GM18517 (cell line): ENCODE results near the gene CT47C1.
A peak's percentile ranks its signal among the peaks of the same experiment; 100 is the strongest.
"Not testable (repeated sequence)": the region's sequence is repeated elsewhere in the genome, so short reads cannot be mapped to it uniquely, and the experiment has no call there.

Source experiments
- ATAC-seq: cut with Tn5 transposase; IDR thresholded peaks from one replicate; pipeline ENCODE4 v1.9.1; 2021; ENCODE audit warnings: mild to moderate bottlenecking, moderate library complexity; ENCODE audit not compliant: unreplicated experiment

CT47C1 gene

DNA sequence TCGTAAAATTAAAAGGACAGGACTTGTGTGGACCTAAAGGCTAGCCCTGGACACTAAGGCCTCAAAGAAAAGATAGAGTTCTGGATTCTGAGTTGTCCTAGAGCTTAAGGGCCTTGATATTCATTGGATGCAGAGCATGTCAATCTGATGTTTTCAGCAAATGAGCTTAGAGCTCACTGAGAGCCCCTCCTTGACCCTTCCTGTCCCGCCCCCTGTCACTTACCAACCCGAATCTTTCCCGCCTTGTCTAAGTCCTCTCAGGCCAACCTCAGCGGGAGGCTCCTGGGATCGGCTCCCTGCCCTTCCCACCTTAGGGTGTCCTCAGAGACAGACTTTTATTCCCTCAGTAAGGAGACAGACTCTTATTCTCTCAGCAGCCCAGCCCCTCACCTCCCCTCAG, at the start of gene CT47C1:
Gene CT47C1, plus strand, starts transcription at position 250 of the 400 bp plus-strand sequence. CDS start 233 bp downstream, outside the sequence.
- no peak for ATAC-seq

- no peak for ATAC-seq
Measured at GRCh38 chrX:119025900-119026299, 46.9 kb upstream of the CT47C1 start.

DNA sequence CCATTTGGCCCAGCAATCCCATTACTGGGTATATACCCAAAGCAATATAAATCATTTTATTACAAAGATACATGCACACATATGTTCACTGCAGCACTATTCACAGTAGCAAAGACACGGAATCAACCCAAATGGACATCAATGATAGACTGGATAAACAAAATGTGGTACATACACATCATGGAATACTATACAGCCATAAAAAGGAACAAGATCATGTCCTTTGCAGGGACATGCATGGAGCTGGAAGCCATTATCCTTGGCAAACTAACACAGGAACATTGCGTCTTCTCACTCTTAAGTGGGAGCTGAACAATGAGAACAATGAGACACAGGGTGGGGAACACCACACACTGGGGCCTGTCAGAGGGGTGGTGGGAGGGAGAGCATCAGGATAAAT, 46.4 kb upstream of the CT47C1 start:
- ATAC-seq, result not testable (repeated sequence)

DNA sequence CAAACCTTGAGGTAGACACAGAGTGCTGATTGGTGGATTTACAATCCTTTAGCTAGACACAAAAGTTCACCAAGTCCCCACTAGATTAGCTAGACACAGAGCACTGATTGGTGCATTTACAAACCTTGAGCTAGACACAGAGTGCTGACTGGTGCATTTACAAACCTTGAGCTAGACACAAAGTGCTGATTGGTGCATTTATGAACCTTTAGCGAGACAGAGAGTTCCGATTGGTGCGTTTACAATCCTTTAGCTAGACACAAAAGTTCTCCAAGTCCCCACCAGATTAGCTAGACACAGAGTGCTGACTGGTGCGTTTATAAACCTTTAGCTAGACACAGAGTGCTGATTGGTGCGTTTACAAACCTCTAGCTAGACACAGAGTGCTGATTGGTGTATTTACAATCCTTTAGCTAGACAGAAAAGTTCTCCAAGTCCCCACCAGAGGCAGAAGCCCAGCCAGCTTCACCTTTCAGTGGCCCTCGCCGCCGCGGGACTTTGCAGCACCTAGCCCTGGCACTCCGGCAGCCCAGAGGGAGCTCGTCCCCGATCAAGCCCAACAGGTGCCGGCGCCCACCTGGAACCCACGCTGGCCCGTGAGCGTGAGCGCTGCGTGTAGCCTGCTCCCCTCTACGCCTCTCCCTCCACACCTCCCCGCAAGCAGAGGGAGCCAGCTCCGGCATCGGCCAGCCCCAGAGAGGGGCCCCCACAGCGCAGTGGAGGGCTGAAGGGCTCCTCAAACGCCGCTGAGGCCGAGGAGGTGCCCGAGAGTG, 44.6 kb upstream of the CT47C1 start:
- not testable (repeated sequence) for ATAC-seq

DNA sequence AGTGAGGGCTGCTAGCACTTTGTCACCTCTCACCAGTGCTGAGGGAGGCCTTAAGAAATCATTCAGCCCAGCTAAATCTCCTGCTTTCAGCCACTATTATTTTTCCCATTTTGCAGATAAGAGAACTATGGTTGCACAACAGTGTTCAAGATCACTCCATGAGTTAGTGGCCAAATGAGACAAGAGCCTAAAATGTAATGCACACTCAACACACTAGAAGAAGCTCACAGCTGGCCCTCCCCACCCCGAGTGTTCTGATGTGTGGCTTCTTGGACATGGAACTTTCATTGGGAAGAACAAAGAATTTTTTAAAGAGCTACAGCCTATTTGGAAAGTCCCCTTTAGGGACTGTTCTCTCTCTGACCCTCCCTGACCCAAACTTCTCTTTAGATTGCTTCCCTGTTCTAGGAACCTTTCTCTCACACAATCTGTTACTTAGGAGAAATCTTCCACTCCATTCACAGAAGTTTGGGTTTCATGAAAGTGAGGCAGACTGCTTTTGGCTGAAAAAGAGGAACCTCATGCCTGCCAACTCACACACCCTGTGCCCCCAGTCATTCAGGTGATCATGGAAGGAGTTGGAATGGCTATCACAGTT, 44.0 kb upstream of the CT47C1 start:
- no peak for ATAC-seq

DNA sequence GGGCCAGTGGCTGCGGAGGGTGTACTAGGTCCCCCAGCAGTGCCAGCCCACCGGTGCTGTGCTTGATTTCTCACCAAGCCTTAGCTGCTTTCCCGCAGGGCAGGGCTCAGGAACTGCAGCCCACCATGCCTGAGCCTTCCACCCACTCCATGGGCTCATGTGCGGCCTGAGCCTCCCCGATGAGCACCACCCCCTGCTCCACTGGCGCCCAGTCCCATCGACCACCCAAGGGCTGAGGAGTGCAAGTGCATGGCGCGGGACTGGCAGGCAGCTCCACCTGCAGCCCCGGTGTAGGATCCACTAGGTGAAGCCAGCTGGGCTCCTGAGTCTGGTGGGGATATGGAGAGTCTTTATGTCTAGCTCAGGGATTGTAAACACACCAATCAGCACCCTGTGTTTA, 43.1 kb upstream of the CT47C1 start:
- ATAC-seq, result not testable (repeated sequence)

- ATAC-seq, result no peak
Measured at GRCh38 chrX:119030990-119031389, 41.8 kb upstream of the CT47C1 start.

DNA sequence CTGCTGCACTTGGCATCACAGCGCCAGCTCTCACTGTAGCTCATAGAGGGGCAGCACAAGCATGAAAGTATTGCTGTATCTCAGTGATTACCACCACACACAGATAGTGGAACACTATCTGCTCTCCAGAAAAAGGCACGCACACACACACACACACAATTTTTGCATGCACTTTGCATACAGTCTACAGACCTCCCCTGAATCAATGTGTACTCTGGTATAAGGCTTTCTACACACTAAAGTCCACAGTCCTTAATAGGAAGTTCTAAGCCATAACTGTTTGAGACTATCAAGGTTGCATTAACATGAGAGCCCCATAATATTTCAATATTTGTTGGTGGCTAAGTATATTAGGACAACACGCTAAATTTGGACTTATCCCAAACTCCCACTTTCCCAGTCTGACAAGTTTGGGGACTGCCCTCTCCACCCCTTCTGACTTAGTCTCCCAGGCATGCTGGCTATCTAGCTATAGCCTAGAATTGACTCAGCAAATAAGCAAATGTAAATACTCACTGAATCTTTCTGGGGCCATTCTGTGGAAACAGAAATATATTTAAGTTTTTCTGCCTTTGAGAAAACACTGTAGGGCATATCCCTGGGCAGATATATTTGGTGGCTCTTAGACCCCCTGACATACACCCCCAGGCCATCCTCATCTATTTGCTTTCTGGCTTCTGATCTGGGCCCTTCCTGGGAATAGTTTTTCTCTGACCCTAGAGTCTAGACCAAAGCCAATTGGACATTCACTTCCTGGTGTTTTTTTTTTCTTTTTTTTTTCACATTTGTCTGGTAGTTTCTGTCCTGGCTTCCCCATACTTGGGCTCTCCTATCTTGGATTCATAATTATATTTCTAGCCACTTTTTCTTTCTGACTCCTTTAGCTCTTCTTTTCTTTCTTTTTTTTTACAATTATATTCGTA, 36.4 kb upstream of the CT47C1 start:
- ATAC-seq, result no peak

- no peak for ATAC-seq
Measured at GRCh38 chrX:119040432-119040831, 32.4 kb upstream of the CT47C1 start.

GRCh38 chrX:119041175-119041574, 31.6 kb upstream of the CT47C1 start:
- no peak for ATAC-seq

GRCh38 chrX:119042040-119042439, 30.8 kb upstream of the CT47C1 start:
- no peak for ATAC-seq

DNA sequence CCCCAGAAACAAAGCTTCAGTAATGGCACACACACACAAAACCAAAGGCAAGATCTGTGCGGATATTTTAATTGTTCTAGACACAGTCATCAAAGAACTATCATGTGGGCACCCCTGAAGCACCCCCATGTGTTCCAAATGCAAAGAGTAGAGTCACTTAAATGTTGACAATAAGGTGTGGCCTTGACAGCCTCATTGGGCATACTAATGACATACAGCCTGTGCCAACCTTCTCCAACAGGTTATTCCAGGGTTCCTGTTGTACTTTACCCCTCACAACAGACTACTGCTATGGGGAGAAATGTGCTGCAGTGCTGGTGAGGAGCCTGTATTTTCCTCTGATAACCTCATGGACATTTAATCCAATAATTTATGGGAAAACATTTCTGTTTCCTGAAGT, 29.8 kb upstream of the CT47C1 start:
- ATAC-seq, result no peak

DNA sequence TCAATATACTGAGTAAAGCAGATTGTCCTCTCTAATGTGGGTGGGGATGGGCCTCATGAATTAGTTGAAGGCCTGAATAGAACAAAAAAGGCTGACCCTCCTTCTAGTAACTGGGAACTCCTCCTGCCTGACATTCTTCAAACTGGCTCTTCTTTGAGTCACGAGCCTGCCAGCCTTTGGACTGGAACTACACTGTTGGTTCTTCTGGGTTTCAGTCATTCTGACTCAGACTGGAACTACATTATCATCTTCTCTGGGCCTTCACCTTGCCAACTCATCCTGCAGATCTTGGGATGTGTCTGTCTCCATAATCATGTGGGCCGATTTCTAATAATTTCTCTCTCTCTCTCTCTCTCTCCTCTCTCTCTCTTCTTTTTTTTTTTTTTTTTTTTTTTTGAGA, 26.9 kb upstream of the CT47C1 start:
- ATAC-seq, result no peak

- ATAC-seq, result no peak
Measured at GRCh38 chrX:119055687-119056086, 17.1 kb upstream of the CT47C1 start.

- no peak for ATAC-seq
Measured at GRCh38 chrX:119062750-119063374, 9.9 kb upstream of the CT47C1 start.

DNA sequence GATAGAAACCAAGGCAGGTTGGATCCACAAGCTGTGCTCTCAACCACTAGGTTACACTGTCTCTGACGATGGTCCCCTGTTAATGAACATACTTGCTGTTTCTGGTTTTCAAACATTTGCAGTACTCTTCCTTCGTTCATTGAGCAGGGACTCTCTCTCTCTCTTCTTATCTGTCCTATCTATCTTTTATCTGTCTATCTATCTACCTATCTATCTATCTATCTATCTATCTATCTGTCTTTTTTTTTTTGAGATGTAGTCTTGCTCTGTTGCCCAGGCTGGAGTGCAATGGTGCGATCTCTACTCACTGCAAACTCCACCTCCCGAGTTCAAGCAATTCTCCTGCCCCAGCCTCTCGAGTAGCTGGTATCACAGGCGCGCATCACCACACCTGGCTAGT, 9.4 kb upstream of the CT47C1 start:
- no peak for ATAC-seq

DNA sequence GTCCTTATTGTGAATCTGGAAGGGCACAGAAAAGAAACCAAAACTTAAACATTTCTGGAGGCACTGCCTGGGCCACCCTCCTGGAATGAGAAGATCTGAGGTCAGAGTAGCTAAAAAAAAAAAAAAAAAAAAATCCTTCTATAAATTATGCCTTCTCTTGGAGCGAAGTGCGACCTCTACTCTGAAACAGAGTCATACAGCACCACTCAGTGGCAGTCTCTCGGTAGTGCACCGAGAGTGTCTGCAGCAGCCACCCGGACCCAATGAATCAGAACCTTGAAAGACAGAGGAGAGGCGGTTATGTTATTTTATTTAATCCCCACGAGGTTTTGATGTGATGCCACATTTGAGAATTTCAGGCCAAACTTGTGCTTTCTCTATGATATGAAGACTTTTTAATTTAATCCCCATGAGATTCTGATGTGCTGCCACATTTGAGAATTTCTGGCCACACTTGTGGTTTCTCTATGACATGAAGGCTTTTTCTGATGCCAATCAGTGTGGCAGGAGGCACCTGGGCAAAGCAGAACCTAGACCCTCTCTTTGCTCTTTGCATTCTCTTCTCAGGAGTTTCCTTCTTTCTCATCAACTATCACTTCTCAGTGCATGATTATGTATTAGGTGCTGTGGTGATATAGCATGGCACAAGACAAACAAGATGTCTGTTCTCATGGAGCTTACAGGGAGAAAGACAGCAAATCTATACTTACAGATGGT, 5.6 kb upstream of the CT47C1 start:
- no peak for ATAC-seq

GRCh38 chrX:119069128-119069527, 3.7 kb upstream of the CT47C1 start:
- ATAC-seq, result no peak

- no peak for ATAC-seq
Measured at GRCh38 chrX:119069762-119070161, 3.0 kb upstream of the CT47C1 start.

- peak; percentile 79 for ATAC-seq
Measured at GRCh38 chrX:119071381-119071780, 1.4 kb upstream of the CT47C1 start.
